Astrocyte (in vitro differentiated cells and primary cell): ENCODE data around the gene SRBD1. TPM values are rescaled to one million over a fixed set of nuclear protein-coding genes. Genes with fewer than 3 reads are reported as not detected.

Source experiments
- DNase-seq: peaks from one replicate; pipeline ENCODE4 v3.0.0-alpha.2; 2010; ENCODE audit warnings: low read depth
- FAIRE-seq: peaks from 2 replicates; lab custom pipeline; 2011; peaks lifted over from hg19 to GRCh38; lab: Jason Lieb, UNC
- H2AFZ ChIP-seq: 2 replicates; pipeline ENCODE4 v1.6.0; 2012; ENCODE audit warnings: low read depth, low read length, inconsistent platforms
- H3K27ac ChIP-seq: 2 replicates; pipeline ENCODE4 v1.5.1; 2011; ENCODE audit warnings: low read depth, low read length, inconsistent platforms
- H3K27me3 ChIP-seq: 2 replicates; pipeline ENCODE4 v1.6.0; 2011; ENCODE audit warnings: low read length, inconsistent platforms; ENCODE audit not compliant: insufficient read depth
- H3K36me3 ChIP-seq: 2 replicates; pipeline ENCODE4 v1.5.1; 2011; ENCODE audit warnings: low read length, inconsistent platforms; ENCODE audit not compliant: insufficient read depth
- H3K4me1 ChIP-seq: 2 replicates; pipeline ENCODE4 v1.5.1; 2011; ENCODE audit warnings: low read length, inconsistent platforms; ENCODE audit not compliant: insufficient read depth
- H3K4me2 ChIP-seq: 2 replicates; pipeline ENCODE4 v1.6.0; 2012; ENCODE audit warnings: low read length, inconsistent platforms
- H3K4me3 ChIP-seq: 2 replicates; pipeline ENCODE4 v1.5.1; 2011; ENCODE audit warnings: low read depth, mild to moderate bottlenecking, low read length, inconsistent platforms; ENCODE audit not compliant: insufficient read depth
- H3K79me2 ChIP-seq: 2 replicates; pipeline ENCODE4 v1.6.0; 2012; ENCODE audit warnings: mild to moderate bottlenecking, low read length, inconsistent platforms; ENCODE audit not compliant: insufficient read depth
- H3K9ac ChIP-seq: 2 replicates; pipeline ENCODE4 v1.6.0; 2012; ENCODE audit warnings: mild to moderate bottlenecking, low read length, inconsistent platforms
- H3K9me3 ChIP-seq: 2 replicates; pipeline ENCODE4 v1.5.1; 2012; ENCODE audit warnings: low read depth, mild to moderate bottlenecking, low read length, inconsistent platforms; ENCODE audit not compliant: insufficient read depth
- H4K20me1 ChIP-seq: 2 replicates; pipeline ENCODE4 v1.6.0; 2012; ENCODE audit warnings: low read length, inconsistent platforms; ENCODE audit not compliant: insufficient read depth
- H3K27ac Mint-ChIP-seq: one replicate; pipeline ENCODE4 v1.8.0; 2021; ENCODE audit warnings: mild to moderate bottlenecking, mixed read lengths; ENCODE audit not compliant: unreplicated experiment
- H3K27me3 Mint-ChIP-seq: one replicate; pipeline ENCODE4 v1.8.0; 2021; ENCODE audit warnings: low read depth, mixed read lengths; ENCODE audit not compliant: unreplicated experiment
- H3K36me3 Mint-ChIP-seq: one replicate; pipeline ENCODE4 v1.8.0; 2021; ENCODE audit warnings: low read depth, mixed read lengths; ENCODE audit not compliant: unreplicated experiment
- H3K4me1 Mint-ChIP-seq: one replicate; pipeline ENCODE4 v1.8.0; 2021; ENCODE audit warnings: low read depth, mixed read lengths; ENCODE audit not compliant: unreplicated experiment
- H3K4me3 Mint-ChIP-seq: one replicate; pipeline ENCODE4 v1.8.0; 2021; ENCODE audit warnings: mild to moderate bottlenecking, moderate library complexity, mixed read lengths; ENCODE audit not compliant: unreplicated experiment
- H3K9me3 Mint-ChIP-seq: one replicate; pipeline ENCODE4 v1.8.0; 2021; ENCODE audit warnings: mild to moderate bottlenecking, mixed read lengths; ENCODE audit not compliant: unreplicated experiment
- CTCF ChIP-seq: IDR thresholded peaks from 2 replicates; pipeline ENCODE4 v1.5.1; 2011; ENCODE audit warnings: low read depth, mild to moderate bottlenecking, inconsistent platforms, low read length, moderate library complexity; ENCODE audit not compliant: insufficient read depth
- EZH2 ChIP-seq: IDR thresholded peaks from 2 replicates; pipeline ENCODE4 v1.6.1; 2012; ENCODE audit warnings: mild to moderate bottlenecking, low read length, inconsistent platforms; ENCODE audit not compliant: insufficient read depth
- total RNA-seq: library from RNA; stranded (reverse); gene quantifications from 2 replicates; pipeline ENCODE4 v1.2.1, GENCODE V29; 2021

The SRBD1 gene
- total RNA-seq, 1 donor from 2014 or later = 9.3 TPM

GRCh38 chr2:45466053-45466452 is 145.0 kb downstream of the SRBD1 start:
- no peaks in the 10 kb centered on the region for H3K9me3 ChIP-seq
- Mint-ChIP-seq H3K27ac (no peak overlapping the region), H3K4me1 (peaks cover 9% of the 10 kb centered on the region), H3K36me3 (no peaks in the 10 kb centered on the region), H3K27me3 (no peaks in the 10 kb centered on the region), H3K4me3 (no peak overlapping the region), H3K9me3 (no peaks in the 10 kb centered on the region)
- no peak overlapping the region for H2AFZ ChIP-seq
- H3K36me3 ChIP-seq = no peaks in the 10 kb centered on the region
- TF ChIP-seq CTCF = no peak
- TF ChIP-seq EZH2 = no peak
- H3K79me2 ChIP-seq = no peaks in the 10 kb centered on the region
- H3K27me3 ChIP-seq = no peaks in the 10 kb centered on the region
- no peak overlapping the region for H3K4me2 ChIP-seq
- H3K4me3 ChIP-seq = no peak overlapping the region
- H4K20me1 ChIP-seq = no peaks in the 10 kb centered on the region
- no peak overlapping the region for H3K9ac ChIP-seq
- no peak for FAIRE-seq
- no peak for DNase-seq
- no peaks in the 10 kb centered on the region for H3K4me1 ChIP-seq
- H3K27ac ChIP-seq = no peak overlapping the region

GRCh38 chr2:45460825-45461224 is 150.2 kb downstream of the SRBD1 start:
- Mint-ChIP-seq H3K27me3 (no peaks in the 10 kb centered on the region), H3K4me3 (no peak overlapping the region), H3K9me3 (no peaks in the 10 kb centered on the region), H3K4me1 (peaks cover 19% of the 10 kb centered on the region), H3K27ac (no peak overlapping the region), H3K36me3 (no peaks in the 10 kb centered on the region)
- no peak overlapping the region for H3K4me3 ChIP-seq
- no peaks in the 10 kb centered on the region for H3K9me3 ChIP-seq
- H3K27me3 ChIP-seq = no peaks in the 10 kb centered on the region
- no peak overlapping the region for H3K9ac ChIP-seq
- FAIRE-seq (no peak), DNase-seq (no peak)
- no peaks in the 10 kb centered on the region for H3K79me2 ChIP-seq
- no peaks in the 10 kb centered on the region for H4K20me1 ChIP-seq
- H3K4me2 ChIP-seq = no peak overlapping the region
- peaks cover 8% of the 10 kb centered on the region for H3K4me1 ChIP-seq
- TF ChIP-seq CTCF (no peak), EZH2 (no peak)
- H3K27ac ChIP-seq = no peak overlapping the region
- H3K36me3 ChIP-seq = no peaks in the 10 kb centered on the region
- H2AFZ ChIP-seq = no peak overlapping the region

GRCh38 chr2:45459860-45460259 is 151.2 kb downstream of the SRBD1 start:
- Mint-ChIP-seq H3K27ac (no peak overlapping the region), H3K4me1 (peaks cover 19% of the 10 kb centered on the region), H3K36me3 (no peaks in the 10 kb centered on the region), H3K9me3 (no peaks in the 10 kb centered on the region), H3K27me3 (no peaks in the 10 kb centered on the region), H3K4me3 (no peak overlapping the region)
- no peaks in the 10 kb centered on the region for H3K9me3 ChIP-seq
- H3K4me3 ChIP-seq = no peak overlapping the region
- no peak overlapping the region for H3K4me2 ChIP-seq
- no peak for DNase-seq
- no peaks in the 10 kb centered on the region for H3K36me3 ChIP-seq
- H4K20me1 ChIP-seq = no peaks in the 10 kb centered on the region
- peaks cover 8% of the 10 kb centered on the region for H3K4me1 ChIP-seq
- H3K9ac ChIP-seq = no peak overlapping the region
- no peaks in the 10 kb centered on the region for H3K27me3 ChIP-seq
- no peak for FAIRE-seq
- H3K27ac ChIP-seq = no peak overlapping the region
- no peaks in the 10 kb centered on the region for H3K79me2 ChIP-seq
- H2AFZ ChIP-seq = no peak overlapping the region
- TF ChIP-seq EZH2 = no peak
- TF ChIP-seq CTCF = no peak
